ENCODE results near the gene ZFYVE16. TPM values are rescaled to one million over a fixed set of nuclear protein-coding genes. Genes with fewer than 3 reads are reported as not detected.

ZFYVE16 gene
- total RNA-seq, 1 experiment from 2014 or later = 21.9 TPM

GRCh38 chr5:80382488-80382887 lies 25.4 kb upstream of the ZFYVE16 start:
- Histone ChIP-seq H2BK12ac (ENCODE audit: insufficient read length, low read depth, low read length) (no peak overlapping the region), H4K91ac (ENCODE audit: insufficient read length, low read depth, low read length) (no peak overlapping the region), H4K5ac (ENCODE audit: insufficient read length, low read depth, low read length) (no peak overlapping the region), H2BK15ac (ENCODE audit: low read depth, low read length) (no peak overlapping the region), H3T11ph (ENCODE audit: low read length) (no peak overlapping the region), H2BK120ac (ENCODE audit: low read depth, low read length, poor library complexity, severe bottlenecking) (no peak overlapping the region), H3K4me1 (ENCODE audit: insufficient read depth, low read length) (no peaks in the 10 kb centered on the region), H3K23ac (ENCODE audit: insufficient read length, low read depth, low read length) (no peak overlapping the region), H3K9me3 (ENCODE audit: control insufficient read depth, low read depth, low read length) (no peaks in the 10 kb centered on the region), H3K27me3 (ENCODE audit: insufficient read depth, low read length) (no peaks in the 10 kb centered on the region), H2BK5ac (ENCODE audit: insufficient read length, low read length) (no peak overlapping the region), H3K56ac (ENCODE audit: insufficient read length, low read depth, low read length) (no peak overlapping the region), H3K14ac (ENCODE audit: insufficient read depth, low read length) (no peak overlapping the region), H3K18ac (ENCODE audit: insufficient read length, low read depth, low read length) (no peak overlapping the region), H3K4me2 (ENCODE audit: insufficient read depth, insufficient read length, low read length) (no peak overlapping the region), H4K8ac (replicated peaks; ENCODE audit: insufficient read length, low read depth, low read length) (no peak overlapping the region), H4K20me1 (ENCODE audit: control insufficient read depth, insufficient read depth, insufficient read length) (no peaks in the 10 kb centered on the region), H3K23me2 (ENCODE audit: insufficient read length, low read depth, low read length, poor library complexity, severe bottlenecking) (no peaks in the 10 kb centered on the region), H3K79me2 (ENCODE audit: insufficient read depth, low read length) (no peaks in the 10 kb centered on the region), H3K79me1 (ENCODE audit: insufficient read depth, low read depth, low read length, poor library complexity, severe bottlenecking) (no peaks in the 10 kb centered on the region), H2AK5ac (ENCODE audit: insufficient read length, low read length) (no peak overlapping the region), H2BK20ac (ENCODE audit: low read depth, low read length, poor library complexity, severe bottlenecking) (no peak overlapping the region), H2AFZ (ENCODE audit: low read length) (no peak overlapping the region), H3K4ac (ENCODE audit: low read depth, low read length) (no peak overlapping the region), H3K9ac (ENCODE audit: extremely low read depth, insufficient read length, low read length) (no peak overlapping the region), H3K27ac (ENCODE audit: insufficient read length, low read depth, low read length) (no peak overlapping the region)
- Mint-ChIP-seq H3K27ac (no peak overlapping the region), H3K4me3 (no peak overlapping the region), H3K27me3 (ENCODE audit: low read depth) (no peaks in the 10 kb centered on the region; the same call in 1 of the 2 replicates), H3K9me3 (no peaks in the 10 kb centered on the region), H3K36me3 (ENCODE audit: insufficient read depth in 1 of 3, low read depth in 3 of 3) (no peaks in the 10 kb centered on the region), H3K4me1 (no peaks in the 10 kb centered on the region)
- DNase-seq = no peak
- 100% methylated on average over 1 of the region's 4 CpGs for WGBS (ENCODE audit: extremely low coverage, insufficient read length, low lambda C conversion rate)
- no peak for TF ChIP-seq CTCF (conservative IDR thresholded peaks at IDR 0.05)

All from H9 (cell line).